ENCODE measurements around the gene ZNF827.
A peak's percentile ranks its signal among the peaks of the same experiment; 100 is the strongest.

ZNF827 gene

DNA sequence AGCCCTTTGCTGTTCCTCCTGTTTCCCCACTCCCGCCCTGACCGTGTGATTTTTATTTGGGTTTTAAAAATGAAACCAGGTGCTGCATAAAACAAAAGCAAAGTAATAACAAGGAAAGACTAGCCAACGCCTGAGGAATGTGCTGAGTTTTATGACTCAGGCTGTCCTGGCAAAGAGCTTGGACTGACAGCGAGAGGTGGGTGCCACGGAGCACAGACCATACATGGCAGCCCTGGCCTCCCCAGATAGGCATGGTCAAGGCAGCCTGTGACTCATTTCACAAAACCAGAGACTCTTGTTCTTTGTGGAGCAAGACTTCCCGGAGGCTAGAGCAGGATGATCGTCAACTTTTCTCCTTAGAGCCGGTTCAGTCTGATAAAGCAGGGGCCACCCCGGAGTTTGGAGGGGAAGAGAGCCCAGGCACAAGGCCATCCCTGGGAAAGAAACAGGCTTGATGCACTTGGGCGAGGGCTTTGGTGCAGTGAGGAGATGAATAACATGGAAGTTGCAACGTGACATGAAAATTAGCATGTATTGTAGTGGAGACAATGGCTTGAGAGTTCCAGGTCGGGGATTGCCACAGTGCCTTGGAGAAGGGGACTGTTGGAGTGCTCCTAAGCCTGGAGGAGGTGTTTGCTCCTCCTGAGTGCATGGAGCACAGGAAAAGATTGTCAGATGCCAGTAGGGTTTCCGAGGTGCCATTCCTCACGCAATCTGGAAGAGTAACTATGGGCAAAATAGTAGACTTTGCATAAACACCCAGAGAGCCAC lies 203.9 kb downstream of the ZNF827 start:
- TF ChIP-seq TCF12 (IDR thresholded peaks at IDR 0.05; ENCODE audit: low read depth), result peak; percentile 47; the same call in 1 of the 2 replicates
- TF ChIP-seq, protein P1, sequence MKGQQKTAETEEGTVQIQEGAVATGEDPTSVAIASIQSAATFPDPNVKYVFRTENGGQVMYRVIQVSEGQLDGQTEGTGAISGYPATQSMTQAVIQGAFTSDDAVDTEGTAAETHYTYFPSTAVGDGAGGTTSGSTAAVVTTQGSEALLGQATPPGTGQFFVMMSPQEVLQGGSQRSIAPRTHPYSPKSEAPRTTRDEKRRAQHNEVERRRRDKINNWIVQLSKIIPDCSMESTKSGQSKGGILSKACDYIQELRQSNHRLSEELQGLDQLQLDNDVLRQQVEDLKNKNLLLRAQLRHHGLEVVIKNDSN (IDR thresholded peaks at IDR 0.05), result no peak
- peak; percentile 82 for TF ChIP-seq TEAD4 (IDR thresholded peaks at IDR 0.05)
- peak; percentile 12; the same call in 1 of the 2 replicates for TF ChIP-seq TAF1 (IDR thresholded peaks at IDR 0.05; ENCODE audit: low read depth)
- no peak for TF ChIP-seq ZBTB7A (IDR thresholded peaks at IDR 0.05; ENCODE audit: low read depth)
- TF ChIP-seq EP300 (IDR thresholded peaks at IDR 0.05; ENCODE audit: borderline replicate concordance), result peak; percentile 74; the same call in 1 of the 2 replicates
- no peak for TF ChIP-seq EGR1 (IDR thresholded peaks at IDR 0.05)
- no peak; the same call in 1 of the 2 replicates for TF ChIP-seq FOXM1 (IDR thresholded peaks at IDR 0.05; ENCODE audit: borderline replicate concordance, low read depth)
- TF ChIP-seq, protein P2, sequence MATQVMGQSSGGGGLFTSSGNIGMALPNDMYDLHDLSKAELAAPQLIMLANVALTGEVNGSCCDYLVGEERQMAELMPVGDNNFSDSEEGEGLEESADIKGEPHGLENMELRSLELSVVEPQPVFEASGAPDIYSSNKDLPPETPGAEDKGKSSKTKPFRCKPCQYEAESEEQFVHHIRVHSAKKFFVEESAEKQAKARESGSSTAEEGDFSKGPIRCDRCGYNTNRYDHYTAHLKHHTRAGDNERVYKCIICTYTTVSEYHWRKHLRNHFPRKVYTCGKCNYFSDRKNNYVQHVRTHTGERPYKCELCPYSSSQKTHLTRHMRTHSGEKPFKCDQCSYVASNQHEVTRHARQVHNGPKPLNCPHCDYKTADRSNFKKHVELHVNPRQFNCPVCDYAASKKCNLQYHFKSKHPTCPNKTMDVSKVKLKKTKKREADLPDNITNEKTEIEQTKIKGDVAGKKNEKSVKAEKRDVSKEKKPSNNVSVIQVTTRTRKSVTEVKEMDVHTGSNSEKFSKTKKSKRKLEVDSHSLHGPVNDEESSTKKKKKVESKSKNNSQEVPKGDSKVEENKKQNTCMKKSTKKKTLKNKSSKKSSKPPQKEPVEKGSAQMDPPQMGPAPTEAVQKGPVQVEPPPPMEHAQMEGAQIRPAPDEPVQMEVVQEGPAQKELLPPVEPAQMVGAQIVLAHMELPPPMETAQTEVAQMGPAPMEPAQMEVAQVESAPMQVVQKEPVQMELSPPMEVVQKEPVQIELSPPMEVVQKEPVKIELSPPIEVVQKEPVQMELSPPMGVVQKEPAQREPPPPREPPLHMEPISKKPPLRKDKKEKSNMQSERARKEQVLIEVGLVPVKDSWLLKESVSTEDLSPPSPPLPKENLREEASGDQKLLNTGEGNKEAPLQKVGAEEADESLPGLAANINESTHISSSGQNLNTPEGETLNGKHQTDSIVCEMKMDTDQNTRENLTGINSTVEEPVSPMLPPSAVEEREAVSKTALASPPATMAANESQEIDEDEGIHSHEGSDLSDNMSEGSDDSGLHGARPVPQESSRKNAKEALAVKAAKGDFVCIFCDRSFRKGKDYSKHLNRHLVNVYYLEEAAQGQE (IDR thresholded peaks at IDR 0.05; ENCODE audit: low read depth), result no peak
- TF ChIP-seq, protein P3, sequence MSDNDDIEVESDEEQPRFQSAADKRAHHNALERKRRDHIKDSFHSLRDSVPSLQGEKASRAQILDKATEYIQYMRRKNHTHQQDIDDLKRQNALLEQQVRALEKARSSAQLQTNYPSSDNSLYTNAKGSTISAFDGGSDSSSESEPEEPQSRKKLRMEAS (IDR thresholded peaks at IDR 0.05), result peak; percentile 59; the same call in 1 of the 2 replicates
- TF ChIP-seq NFIC (IDR thresholded peaks at IDR 0.05), result peak; percentile 77

DNA sequence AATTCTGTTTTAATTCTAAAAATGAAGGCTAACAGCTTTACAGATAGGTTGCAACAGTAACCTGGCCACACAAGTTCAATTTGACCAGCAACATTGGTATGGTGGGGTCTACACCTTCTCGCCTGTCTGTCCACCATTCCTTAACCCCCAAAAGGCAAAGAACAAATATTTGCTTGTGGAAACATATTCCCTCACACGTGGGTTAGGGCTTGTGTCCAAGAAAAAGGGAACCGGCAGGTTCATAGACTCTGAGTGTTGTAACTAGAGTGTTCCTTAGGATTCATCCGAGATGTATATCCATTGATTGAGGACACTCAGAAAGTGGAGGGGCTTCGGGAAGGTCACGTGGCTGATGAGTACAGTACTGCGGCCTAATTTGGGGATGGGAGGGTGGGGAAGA lies 204.6 kb downstream of the ZNF827 start:
- TF ChIP-seq TCF12 (IDR thresholded peaks at IDR 0.05; ENCODE audit: low read depth), result no peak
- no peak for TF ChIP-seq CEBPB (IDR thresholded peaks at IDR 0.05)
- no peak for TF ChIP-seq TAF1 (IDR thresholded peaks at IDR 0.05; ENCODE audit: low read depth)
- TF ChIP-seq, protein P1 (IDR thresholded peaks at IDR 0.05), result no peak
- TF ChIP-seq FOXM1 (IDR thresholded peaks at IDR 0.05; ENCODE audit: borderline replicate concordance, low read depth), result no peak
- no peak for TF ChIP-seq EGR1 (IDR thresholded peaks at IDR 0.05)
- no peak for TF ChIP-seq EP300 (IDR thresholded peaks at IDR 0.05; ENCODE audit: borderline replicate concordance)

DNA sequence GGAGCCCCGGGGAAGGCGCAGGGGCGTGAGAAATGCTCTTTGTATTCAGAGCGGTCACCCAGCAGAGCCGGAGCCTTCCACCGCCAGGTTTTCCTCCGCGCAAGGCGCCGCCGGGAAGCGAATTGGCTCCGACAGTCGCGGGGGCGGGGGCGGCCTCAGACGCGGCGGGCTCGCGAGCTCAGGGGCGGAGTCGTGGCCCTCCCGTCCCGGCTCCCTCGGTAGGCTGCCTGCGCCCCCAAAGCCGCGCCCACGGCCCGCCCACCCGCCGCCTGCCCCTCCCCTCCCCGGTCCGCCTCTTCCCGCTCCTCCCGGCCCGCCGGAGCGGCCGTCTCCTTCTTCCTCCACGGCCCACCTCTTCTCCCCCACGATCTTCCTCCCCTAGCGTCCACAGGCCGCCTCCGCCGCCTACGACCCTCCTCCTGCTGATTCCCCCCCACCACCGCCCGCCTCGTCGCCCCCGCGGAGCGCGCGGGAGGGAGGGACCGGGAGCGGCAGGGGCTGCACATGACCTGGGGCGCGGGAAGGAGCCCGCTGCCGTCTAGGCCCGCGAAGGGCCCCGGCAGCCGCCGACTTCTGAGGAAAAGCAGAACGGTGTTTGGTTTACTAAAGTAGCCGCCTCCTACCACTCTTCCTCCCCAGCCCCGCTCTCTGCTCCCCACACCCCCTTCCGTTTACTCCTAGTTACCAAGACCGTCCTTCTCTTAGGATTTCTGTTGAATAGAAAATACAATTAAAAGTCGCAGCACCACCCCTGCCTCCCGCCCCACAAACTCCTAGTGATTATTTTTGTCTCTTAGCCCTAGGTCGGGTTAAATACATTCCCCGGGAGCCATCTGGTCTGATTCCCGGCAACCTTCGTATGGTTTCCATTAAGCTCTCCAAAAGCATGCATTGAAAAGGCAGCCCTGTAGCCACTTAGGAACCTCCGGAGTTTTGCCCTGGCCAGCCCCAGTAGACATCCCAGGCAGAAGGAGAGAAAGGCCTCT lies 205.4 kb downstream of the ZNF827 start:
- no peak for TF ChIP-seq CREB1 (IDR thresholded peaks at IDR 0.05; ENCODE audit: low read depth)
- TF ChIP-seq TAF1 (IDR thresholded peaks at IDR 0.05; ENCODE audit: low read depth), result peak; percentile 75; the same call in 1 of the 2 replicates
- peak; percentile 38; the same call in 1 of the 2 replicates for TF ChIP-seq ZBTB7A (IDR thresholded peaks at IDR 0.05; ENCODE audit: low read depth)
- no peak for TF ChIP-seq FOXM1 (IDR thresholded peaks at IDR 0.05; ENCODE audit: borderline replicate concordance, low read depth)
- TF ChIP-seq, protein P1 (IDR thresholded peaks at IDR 0.05), result peak; percentile 77
- no peak for TF ChIP-seq EP300 (IDR thresholded peaks at IDR 0.05; ENCODE audit: borderline replicate concordance)
- TF ChIP-seq, protein P3 (IDR thresholded peaks at IDR 0.05), result peak; percentile 92
- TF ChIP-seq NFIC (IDR thresholded peaks at IDR 0.05), result peak; percentile 42; the same call in 1 of the 2 replicates
- peak; percentile 82 for TF ChIP-seq EGR1 (IDR thresholded peaks at IDR 0.05)
- peak; percentile 19; the same call in 1 of the 2 replicates for TF ChIP-seq TCF12 (IDR thresholded peaks at IDR 0.05; ENCODE audit: low read depth)
- TF ChIP-seq TEAD4 (IDR thresholded peaks at IDR 0.05), result no peak
- TF ChIP-seq, protein P2 (IDR thresholded peaks at IDR 0.05; ENCODE audit: low read depth), result no peak
- TF ChIP-seq CEBPB (IDR thresholded peaks at IDR 0.05), result no peak
- 0 out of 2 replicates have a peak, but pooled peaks have one; percentile 8 for TF ChIP-seq YY1 (IDR thresholded peaks at IDR 0.05; ENCODE audit: low read depth)
- no peak for TF ChIP-seq RAD21 (IDR thresholded peaks at IDR 0.05; ENCODE audit: low read depth)
